T follicular helper cell (primary cell): ENCODE data around the gene CCDC149.

Experiments used
- DNase-seq: peaks from one replicate; pipeline ENCODE4 v3.0.0-alpha.2; 2020; ENCODE audit warnings: low read depth

Gene CCDC149

GRCh38 chr4:24881508-24882196, 31.2 kb downstream of the CCDC149 start:
- no peak for DNase-seq

GRCh38 chr4:24880186-24880585, 32.7 kb downstream of the CCDC149 start:
- no peak for DNase-seq

- no peak for DNase-seq
Measured at GRCh38 chr4:24878636-24879016, 34.2 kb downstream of the CCDC149 start.

GRCh38 chr4:24877868-24878635, 34.8 kb downstream of the CCDC149 start:
- DNase-seq: no peak

- no peak for DNase-seq
Measured at GRCh38 chr4:24876431-24876830, 36.4 kb downstream of the CCDC149 start.

- DNase-seq: no peak
Measured at GRCh38 chr4:24872720-24873119, 40.1 kb downstream of the CCDC149 start.

- no peak for DNase-seq
Measured at GRCh38 chr4:24871210-24871609, 41.6 kb downstream of the CCDC149 start.

GRCh38 chr4:24867766-24868296, 45.0 kb downstream of the CCDC149 start:
- DNase-seq: no peak

- DNase-seq: no peak
Measured at GRCh38 chr4:24867251-24867650, 45.6 kb downstream of the CCDC149 start.

- DNase-seq: no peak
Measured at GRCh38 chr4:24865401-24865800, 47.4 kb downstream of the CCDC149 start.

- no peak for DNase-seq
Measured at GRCh38 chr4:24863799-24864198, 49.0 kb downstream of the CCDC149 start.

GRCh38 chr4:24862073-24862751, 50.6 kb downstream of the CCDC149 start:
- DNase-seq: no peak

- DNase-seq: no peak
Measured at GRCh38 chr4:24858550-24858949, 54.3 kb downstream of the CCDC149 start.

- no peak for DNase-seq
Measured at GRCh38 chr4:24858026-24858425, 54.8 kb downstream of the CCDC149 start.

- no peak for DNase-seq
Measured at GRCh38 chr4:24856586-24856985, 56.3 kb downstream of the CCDC149 start.

- DNase-seq: no peak
Measured at GRCh38 chr4:24855741-24856140, 57.1 kb downstream of the CCDC149 start.

- no peak for DNase-seq
Measured at GRCh38 chr4:24853142-24853541, 59.7 kb downstream of the CCDC149 start.

GRCh38 chr4:24850674-24851073, 62.2 kb downstream of the CCDC149 start:
- DNase-seq: no peak

GRCh38 chr4:24849756-24850155, 63.1 kb downstream of the CCDC149 start:
- DNase-seq: no peak

GRCh38 chr4:24849351-24849750, 63.5 kb downstream of the CCDC149 start:
- no peak for DNase-seq

GRCh38 chr4:24846716-24847115, 66.1 kb downstream of the CCDC149 start:
- no peak for DNase-seq

- DNase-seq: no peak
Measured at GRCh38 chr4:24845902-24846301, 66.9 kb downstream of the CCDC149 start.

GRCh38 chr4:24845132-24845531, 67.7 kb downstream of the CCDC149 start:
- no peak for DNase-seq
